B cell (primary cell): ENCODE measurements around the gene TMEM164. TPM values are rescaled to one million over a fixed set of nuclear protein-coding genes. Genes with fewer than 3 reads are reported as not detected.

Experiments
- ATAC-seq: fragments of 200-7000 bp; cut with Tn5 transposase; one replicate; pipeline ENCODE4 v1.10.0; 2021; ENCODE audit warnings: low read depth, mild to moderate bottlenecking, moderate number of reproducible peaks, moderate library complexity
- CTCF ChIA-PET: fragments of 350-600 bp; sonication (Branson Sonifier 250); formaldehyde crosslinking; loops from one replicate; lab custom pipeline; 2021; ENCODE audit warnings: antibody characterized with exemption, inconsistent platforms; lab: Charles Lee
- POLR2A ChIA-PET: fragments of 350-600 bp; sonication (Branson Sonifier 250); formaldehyde crosslinking; loops from one replicate; lab custom pipeline; 2021; ENCODE audit warnings: antibody characterized with exemption; lab: Charles Lee
- DNase-seq: peaks from one replicate; pipeline ENCODE4 v3.0.0; 2013
- H2AFZ ChIP-seq: 2 replicates; pipeline ENCODE4 v1.6.1; 2012; ENCODE audit warnings: mild to moderate bottlenecking, low read depth, low read length; ENCODE audit not compliant: insufficient read depth, poor library complexity, severe bottlenecking
- H3K27ac ChIP-seq, 2 donors: 1 replicate in 1 of 2; 2 replicates in 1 of 2; pipeline ENCODE4 v1.5.1; 2012 to 2013; ENCODE audit warnings: low read length in 2 of 2, mild to moderate bottlenecking in 2 of 2, moderate library complexity in 1 of 2
- H3K27me3 ChIP-seq, 4 experiments: fragments of 200-600 bp in 1 of 4; sonication (generic) in 1 of 4; replicated peaks in 1 of 4; 1 replicate in 2 of 4; 2 replicates in 2 of 4; pipeline versions ENCODE4 v1.6.1 to v1.7.0; 2013 to 2016; ENCODE audit warnings: low read length in 3 of 4, mild to moderate bottlenecking in 2 of 4, mixed read lengths in 1 of 4, moderate library complexity in 1 of 4; ENCODE audit not compliant: insufficient read depth in 4 of 4, control insufficient read depth in 3 of 4; ENCODE audit errors: control extremely low read depth in 1 of 4
- H3K36me3 ChIP-seq, 2 experiments: replicated peaks in 1 of 2; 1 replicate in 1 of 2; 2 replicates in 1 of 2; pipeline versions ENCODE4 v1.6.1 to v1.7.1; 2013; ENCODE audit warnings: low read length in 1 of 2; ENCODE audit not compliant: insufficient read depth in 2 of 2, control insufficient read depth in 1 of 2; ENCODE audit errors: control extremely low read depth in 1 of 2, extremely low read depth in 1 of 2
- H3K4me1 ChIP-seq, 2 donors: fragments of 200-600 bp in 1 of 2; sonication (generic) in 1 of 2; 1 replicate in 1 of 2; 2 replicates in 1 of 2; pipeline versions ENCODE4 v1.5.1 to v1.6.1; 2013 to 2017; ENCODE audit warnings: low read length in 2 of 2; ENCODE audit not compliant: control insufficient read depth in 2 of 2, insufficient read depth in 2 of 2
- H3K4me2 ChIP-seq: replicated peaks from 2 replicates; pipeline ENCODE3; 2012; ENCODE audit warnings: mild to moderate bottlenecking, low read depth, low read length; ENCODE audit not compliant: poor library complexity, severe bottlenecking
- H3K4me3 ChIP-seq, 5 experiments: fragments of 200-600 bp in 1 of 5; sonication (generic) in 1 of 5; 1 replicate in 3 of 5; 2 replicates in 2 of 5; pipeline versions ENCODE4 v1.5.1 to v1.7.0; 2011 to 2016; ENCODE audit warnings: low read length in 4 of 5, mild to moderate bottlenecking in 4 of 5, low read depth in 2 of 5, control low read depth in 1 of 5, moderate library complexity in 1 of 5; ENCODE audit not compliant: insufficient read depth in 1 of 5; ENCODE audit errors: control extremely low read depth in 1 of 5, extremely low read depth in 1 of 5
- H3K79me2 ChIP-seq: fragments of 200-600 bp; sonication (generic); one replicate; pipeline ENCODE4 v1.6.0; 2016; ENCODE audit warnings: low read length; ENCODE audit not compliant: control insufficient read depth, insufficient read depth
- H3K9ac ChIP-seq: fragments of 200-600 bp; sonication (generic); 2 replicates; pipeline ENCODE4 v1.6.1; 2017; ENCODE audit warnings: mild to moderate bottlenecking, low read length, moderate library complexity
- H3K9me3 ChIP-seq, 3 donors: one replicate each; pipeline versions ENCODE4 v1.6.1 to v1.7.1; 2013; ENCODE audit warnings: low read length in 2 of 3; ENCODE audit not compliant: control insufficient read depth in 2 of 3, insufficient read depth in 1 of 3; ENCODE audit errors: control extremely low read depth in 1 of 3
- H4K20me1 ChIP-seq: 2 replicates; pipeline ENCODE4 v1.6.0; 2012; ENCODE audit warnings: mild to moderate bottlenecking, low read length; ENCODE audit not compliant: insufficient read depth, control insufficient read depth, poor library complexity, severe bottlenecking
- H3K27ac Mint-ChIP-seq: one replicate; pipeline ENCODE4 v1.8.0; 2021; ENCODE audit warnings: mixed read lengths
- H3K27me3 Mint-ChIP-seq: one replicate; pipeline ENCODE4 v1.8.0; 2021; ENCODE audit warnings: mixed read lengths
- H3K4me1 Mint-ChIP-seq: one replicate; pipeline ENCODE4 v1.8.0; 2021; ENCODE audit warnings: mixed read lengths
- H3K4me3 Mint-ChIP-seq: one replicate; pipeline ENCODE4 v1.8.0; 2021; ENCODE audit warnings: mixed read lengths
- H3K9me3 Mint-ChIP-seq: one replicate; pipeline ENCODE4 v1.8.0; 2022; ENCODE audit warnings: mixed read lengths; ENCODE audit not compliant: insufficient read depth
- CTCF ChIP-seq: fragments of 200-600 bp; IDR thresholded peaks from one replicate; pipeline ENCODE4 v1.8.0; 2022; ENCODE audit warnings: antibody characterized with exemption, mild to moderate bottlenecking
- EZH2 ChIP-seq: IDR thresholded peaks from 2 replicates; pipeline ENCODE4 v1.6.1; 2012; ENCODE audit warnings: borderline replicate concordance, low read depth, mild to moderate bottlenecking, moderate library complexity, low read length; ENCODE audit not compliant: insufficient read depth, poor library complexity, severe bottlenecking
- WGBS: methylation state at CpG from one replicate; pipeline ENCODE4 v1.1.5; 2013; ENCODE audit warnings: missing lambda C conversion rate; ENCODE audit not compliant: insufficient coverage; 5-methylcytosine and 5-hydroxymethylcytosine counted together
- intact Hi-C: fragments of 100-400 bp; cut with micrococcal nuclease; formaldehyde crosslinking; loops from one replicate; pipeline ENCODE4 v1.10.0; 2022
- polyA plus RNA-seq: library from polyadenylated mRNA; depleted of rRNA; stranded (reverse); fragments of >200 nt; gene quantifications from 2 replicates; pipeline ENCODE4 v1.2.3, GENCODE V29; 2012
- total RNA-seq, 2 donors: library from RNA; stranded (reverse); fragments of 120-200 nt in 1 of 2; gene quantifications; 1 replicate in 1 of 2; 2 replicates in 1 of 2; pipeline versions ENCODE4 v1.2.3 to v1.2.4, GENCODE V29; 2013 to 2022

The TMEM164 gene
- total and polyA plus RNA-seq, 2 donors (not counting 1 experiment from before 2014, with no cell fraction given) = 9.4 to 26.6 TPM

GRCh38 chrX:110081740-110082139 lies 78.8 kb downstream of the TMEM164 start:
- Histone ChIP-seq H3K9me3 (no peaks in the 10 kb centered on the region), H3K36me3 (no peaks in the 10 kb centered on the region), H3K4me2 (no peak overlapping the region), H3K27ac (no peak overlapping the region), H3K9ac (no peak overlapping the region), H3K4me3 (no peak overlapping the region), H4K20me1 (no peaks in the 10 kb centered on the region), H3K4me1 (no peaks in the 10 kb centered on the region), H2AFZ (no peak overlapping the region), H3K27me3 (no peaks in the 10 kb centered on the region), H3K79me2 (no peaks in the 10 kb centered on the region)
- intact Hi-C loops = no loop called here
- Mint-ChIP-seq H3K4me1 (peaks cover 4% of the 10 kb centered on the region), H3K9me3 (no peaks in the 10 kb centered on the region), H3K27ac (peak overlapping the region; percentile 15), H3K4me3 (no peak overlapping the region), H3K27me3 (no peaks in the 10 kb centered on the region)
- CTCF ChIA-PET = no interaction called here
- POLR2A ChIA-PET = no interaction called here
- TF ChIP-seq EZH2 (no peak), CTCF (no peak)
- DNase-seq = no peak
- no peak for ATAC-seq
- no CpG with 5 or more reads among the region's 1 CpG for whole genome bisulfite sequencing

- Mint-ChIP-seq H3K4me1 (peaks cover 4% of the 10 kb centered on the region), H3K9me3 (no peaks in the 10 kb centered on the region), H3K4me3 (no peak overlapping the region), H3K27ac (no peak overlapping the region), H3K27me3 (no peaks in the 10 kb centered on the region)
- H3K36me3 ChIP-seq = no peaks in the 10 kb centered on the region
- H2AFZ ChIP-seq = no peak overlapping the region
- ATAC-seq (no peak), DNase-seq (no peak)
- H3K4me2 ChIP-seq = no peak overlapping the region
- intact Hi-C loops = no loop called here
- H3K4me3 ChIP-seq = no peak overlapping the region
- no peaks in the 10 kb centered on the region for H3K9me3 ChIP-seq
- no peak overlapping the region for H3K27ac ChIP-seq
- TF ChIP-seq EZH2 = no peak
- no peak for TF ChIP-seq CTCF
- no peaks in the 10 kb centered on the region for H3K4me1 ChIP-seq
- no peak overlapping the region for H3K9ac ChIP-seq
- H3K27me3 ChIP-seq = no peaks in the 10 kb centered on the region
- H4K20me1 ChIP-seq = no peaks in the 10 kb centered on the region
- ChIA-PET POLR2A (no interaction called here), CTCF (no interaction called here)
- WGBS = no CpG with 5 or more reads among the region's 4 CpGs
- no peaks in the 10 kb centered on the region for H3K79me2 ChIP-seq
These were observed 79.2 kb downstream of the TMEM164 start for GRCh38 chrX:110082161-110082560.
